Bronchial epithelial cell (primary cell): Measurements from ENCODE around the gene TAF13. TPM values are rescaled to one million over a fixed set of nuclear protein-coding genes. Genes with fewer than 3 reads are reported as not detected.

Source experiments
- DNase-seq: peaks from one replicate; pipeline ENCODE4 v3.0.0-alpha.2; 2010; ENCODE audit warnings: low read depth
- FAIRE-seq: peaks from 2 replicates; lab custom pipeline; 2011; peaks lifted over from hg19 to GRCh38; lab: Jason Lieb, UNC
- H3K27me3 ChIP-seq: 2 replicates; pipeline ENCODE4 v1.5.1; 2011; ENCODE audit warnings: low read length; ENCODE audit not compliant: control insufficient read depth, insufficient read depth
- H3K36me3 ChIP-seq: 2 replicates; pipeline ENCODE4 v1.5.1; 2011; ENCODE audit warnings: low read length; ENCODE audit not compliant: control insufficient read depth, insufficient read depth
- H3K4me3 ChIP-seq: 2 replicates; pipeline ENCODE4 v1.5.1; 2011; ENCODE audit warnings: mild to moderate bottlenecking, low read depth, low read length, control low read depth
- CTCF ChIP-seq: IDR thresholded peaks from 2 replicates; pipeline ENCODE4 v1.5.1; 2011; ENCODE audit warnings: mild to moderate bottlenecking, moderate library complexity, low read length, control low read depth, inconsistent platforms; ENCODE audit not compliant: insufficient read depth, severe bottlenecking
- total RNA-seq: library from RNA; depleted of rRNA; stranded (reverse); fragments of >200 nt; gene quantifications from 2 replicates; pipeline ENCODE4 v1.2.1, GENCODE V29; 2014

TAF13 gene
- total RNA-seq = 96.9 and 157 TPM in 2 replicates

GRCh38 chr1:109075531-109076490 is at the start of gene TAF13:
TSS of gene TAF13 (minus strand) at chr1:109076003. CDS start at chr1:109075947, 56 bp downstream.
- no peaks in the 10 kb centered on the region for H3K36me3 ChIP-seq
- FAIRE-seq = no peak
- DNase-seq = peak; percentile 87
- H3K27me3 ChIP-seq = no peaks in the 10 kb centered on the region
- peak; percentile 46 for TF ChIP-seq CTCF
- H3K4me3 ChIP-seq = peak within 1 kb of the TSS; percentile 54

- no peak for FAIRE-seq
- no peak overlapping the region for H3K4me3 ChIP-seq
- H3K27me3 ChIP-seq = no peaks in the 10 kb centered on the region
- no peaks in the 10 kb centered on the region for H3K36me3 ChIP-seq
- TF ChIP-seq CTCF = no peak
- DNase-seq = no peak
These were observed 44.6 kb upstream of the TAF13 start for GRCh38 chr1:109120356-109120755.

GRCh38 chr1:109118089-109118488 is 42.3 kb upstream of the TAF13 start:
- TF ChIP-seq CTCF = no peak
- Histone ChIP-seq H3K27me3 (peaks cover 1% of the 10 kb centered on the region), H3K4me3 (no peak overlapping the region), H3K36me3 (no peaks in the 10 kb centered on the region)
- no peak for DNase-seq
- no peak for FAIRE-seq

GRCh38 chr1:109116286-109116685 is 40.5 kb upstream of the TAF13 start:
- H3K27me3 ChIP-seq = peaks cover 1% of the 10 kb centered on the region
- TF ChIP-seq CTCF = no peak
- H3K4me3 ChIP-seq = no peak overlapping the region
- FAIRE-seq (no peak), DNase-seq (no peak)
- no peaks in the 10 kb centered on the region for H3K36me3 ChIP-seq

- FAIRE-seq (no peak), DNase-seq (no peak)
- no peak overlapping the region for H3K4me3 ChIP-seq
- TF ChIP-seq CTCF = no peak
- H3K36me3 ChIP-seq = no peaks in the 10 kb centered on the region
- peaks cover 1% of the 10 kb centered on the region for H3K27me3 ChIP-seq
These were observed 39.9 kb upstream of the TAF13 start for GRCh38 chr1:109115685-109116084.
